Gastrocnemius medialis (tissue), 4 donors: ENCODE measurements around the gene RUNX1. TPM values are rescaled to one million over a fixed set of nuclear protein-coding genes. Genes with fewer than 3 reads are reported as not detected.

ENCODE experiments used
- ATAC-seq, 2 donors: fragments of 150-250 bp; one replicate each; pipeline ENCODE4 v1.9.1; 2016
- DNase-seq, 2 donors: peaks; one replicate each; pipeline ENCODE4 v3.0.0-alpha.2; 2019
- H3K27ac ChIP-seq, 4 donors: fragments of 200-600 bp; sonication (generic); 1 replicate in 1 of 4; 2 replicates in 3 of 4; pipeline ENCODE4 v1.5.1; 2016 to 2018; ENCODE audit warnings: mild to moderate bottlenecking in 2 of 4, moderate library complexity in 1 of 4
- H3K27me3 ChIP-seq, 3 donors: fragments of 200-600 bp; sonication (generic) in 2 of 3; 1 replicate in 1 of 3; 2 replicates in 2 of 3; pipeline versions ENCODE4 v1.5.1 to v1.6.0; 2016 to 2019; ENCODE audit warnings: mild to moderate bottlenecking in 1 of 3, moderate library complexity in 1 of 3
- H3K36me3 ChIP-seq, 2 donors: fragments of 200-600 bp; sonication (generic) in 1 of 2; one replicate each; pipeline ENCODE4 v1.5.1; 2017 to 2018
- H3K4me1 ChIP-seq, 2 donors: fragments of 200-600 bp; sonication (generic) in 1 of 2; one replicate each; pipeline ENCODE4 v1.5.1; 2016 to 2017; ENCODE audit warnings: mild to moderate bottlenecking in 2 of 2
- H3K4me3 ChIP-seq, 4 donors: fragments of 200-600 bp; sonication (generic) in 3 of 4; 1 replicate in 1 of 4; 2 replicates in 3 of 4; pipeline ENCODE4 v1.5.1; 2016 to 2019; ENCODE audit warnings: mild to moderate bottlenecking in 2 of 4
- H3K9me3 ChIP-seq, 3 donors: fragments of 200-600 bp; sonication (generic) in 2 of 3; 1 replicate in 1 of 3; 2 replicates in 2 of 3; pipeline ENCODE4 v1.5.1; 2016 to 2019
- CTCF ChIP-seq, 5 experiments: fragments of 450-650 bp in 3 of 5; fragments of 200-600 bp in 2 of 5; sonication (generic) in 2 of 5; IDR thresholded peaks in 4 of 5; conservative IDR thresholded peaks in 1 of 5; 1 replicate in 4 of 5; 2 replicates in 1 of 5; pipeline ENCODE4 v1.5.1; 2016 to 2019; ENCODE audit warnings: antibody characterized with exemption in 5 of 5, mild to moderate bottlenecking in 3 of 5, moderate library complexity in 3 of 5
- POLR2A ChIP-seq, 2 donors: fragments of 450-650 bp; IDR thresholded peaks; one replicate each; pipeline ENCODE4 v1.6.1; 2017; ENCODE audit warnings: antibody characterized with exemption in 2 of 2, mild to moderate bottlenecking in 2 of 2, moderate library complexity in 2 of 2
- in situ Hi-C, 4 donors: fragments of 200-750 bp; cut with MboI; loops; one replicate each; pipeline versions ENCODE4 v1.15.0 to v1.8.0; 2017; ENCODE audit warnings: low sequenced_read_pairs in 4 of 4
- intact Hi-C: fragments of 100-400 bp; cut with DNase I; formaldehyde crosslinking; loops from one replicate; pipeline ENCODE4 v1.15.1; 2023; ENCODE audit warnings: low total_unique reads
- total RNA-seq, 4 donors: library from RNA; depleted of rRNA; stranded (reverse); fragments of >200 nt; gene quantifications; one replicate each; pipeline versions ENCODE4 v1.1.0 to v1.2.3, GENCODE V29; 2016

Gene RUNX1
- total RNA-seq, 4 donors from 2014 or later, result 8.0 to 20.9 (median 10.6) TPM

- no peaks in the 10 kb centered on the region for H3K36me3 ChIP-seq
- DNase-seq, result no peak
- TF ChIP-seq CTCF (IDR thresholded peaks at IDR 0.05 in 4 of 5, conservative IDR thresholded peaks at IDR 0.05 in 1 of 5) (no peak), POLR2A (IDR thresholded peaks at IDR 0.05) (no peak)
- peaks cover 41 to 61% of the 10 kb centered on the region in 2 donors for H3K4me1 ChIP-seq
- no peaks in the 10 kb centered on the region for H3K27me3 ChIP-seq
- intact Hi-C loops, result no loop called here
- H3K4me3 ChIP-seq, result no peak overlapping the region
- in situ Hi-C loops, result no loop called here
- no peaks in the 10 kb centered on the region for H3K9me3 ChIP-seq
- no peak for ATAC-seq
- peak overlapping the region in 3 of 4 donors; percentile 35 to 85 (median 36) for H3K27ac ChIP-seq
These were observed 208.4 kb downstream of the RUNX1 start for GRCh38 chr21:34840693-34841092.

DNA sequence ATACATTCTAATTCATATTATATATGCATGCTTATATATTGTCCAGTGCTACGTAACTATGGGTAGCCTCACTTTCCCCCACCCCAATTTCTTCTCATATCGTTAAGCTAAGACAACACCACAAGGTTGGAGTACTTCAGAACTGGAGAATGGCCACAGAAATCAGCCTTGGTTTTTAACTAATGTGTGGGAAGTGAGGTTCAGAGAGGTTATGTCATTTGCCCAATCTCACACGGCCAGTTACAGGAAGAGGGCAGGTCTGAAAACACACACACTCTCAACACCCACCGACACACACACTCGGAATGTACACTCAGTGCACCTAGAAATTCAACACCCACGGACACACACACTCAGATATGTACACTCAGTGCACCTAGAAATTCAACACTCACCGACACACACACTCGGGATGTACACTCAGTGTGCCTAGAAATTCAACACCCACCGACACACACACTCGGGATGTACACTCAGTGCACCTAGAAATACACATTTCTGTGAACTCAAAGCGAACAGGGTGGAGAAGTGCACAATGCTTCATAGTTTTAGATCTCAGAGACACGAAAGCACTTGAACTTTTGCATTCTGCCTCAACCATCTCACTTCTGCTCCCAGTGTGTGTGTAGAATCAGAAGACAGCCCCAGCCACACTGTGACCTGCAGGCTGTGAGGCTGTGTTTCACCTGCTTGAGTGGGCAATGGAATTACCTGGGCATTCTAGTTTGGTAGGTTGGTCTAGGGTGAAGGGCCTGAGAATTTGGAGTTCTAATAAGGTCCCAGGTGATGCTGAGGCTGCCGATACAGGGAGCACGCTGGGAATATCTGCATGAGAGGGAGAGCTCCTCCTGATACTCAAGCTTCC lies 209.9 kb downstream of the RUNX1 start:
- Histone ChIP-seq H3K27me3 (no peaks in the 10 kb centered on the region), H3K36me3 (peaks cover 0 to 8% of the 10 kb centered on the region in 2 donors), H3K4me1 (peaks cover 32 to 52% of the 10 kb centered on the region in 2 donors), H3K4me3 (no peak overlapping the region), H3K27ac (peak overlapping the region in 2 of 4 donors; percentile 81 to 85), H3K9me3 (no peaks in the 10 kb centered on the region)
- TF ChIP-seq CTCF (IDR thresholded peaks at IDR 0.05 in 4 of 5, conservative IDR thresholded peaks at IDR 0.05 in 1 of 5) (no peak), POLR2A (IDR thresholded peaks at IDR 0.05) (no peak)
- intact Hi-C loops (no loop called here), in situ Hi-C loops (no loop called here)
- no peak for ATAC-seq
- no peak for DNase-seq

- intact Hi-C loops (no loop called here), in situ Hi-C loops (no loop called here)
- no peaks in the 10 kb centered on the region for H3K27me3 ChIP-seq
- H3K4me3 ChIP-seq, result peak overlapping the region in 1 of 4 donors; percentile 7
- TF ChIP-seq POLR2A (IDR thresholded peaks at IDR 0.05), result no peak
- TF ChIP-seq CTCF (IDR thresholded peaks at IDR 0.05 in 4 of 5, conservative IDR thresholded peaks at IDR 0.05 in 1 of 5), result no peak
- no peaks in the 10 kb centered on the region for H3K9me3 ChIP-seq
- DNase-seq (no peak), ATAC-seq (no peak)
- H3K27ac ChIP-seq, result peak overlapping the region; percentile 51 to 81 (median 79)
- peaks cover 14 to 39% of the 10 kb centered on the region in 2 donors for H3K4me1 ChIP-seq
- H3K36me3 ChIP-seq, result peaks cover 0 to 25% of the 10 kb centered on the region in 2 donors
These were observed 212.1 kb downstream of the RUNX1 start for GRCh38 chr21:34836933-34837505.

DNA sequence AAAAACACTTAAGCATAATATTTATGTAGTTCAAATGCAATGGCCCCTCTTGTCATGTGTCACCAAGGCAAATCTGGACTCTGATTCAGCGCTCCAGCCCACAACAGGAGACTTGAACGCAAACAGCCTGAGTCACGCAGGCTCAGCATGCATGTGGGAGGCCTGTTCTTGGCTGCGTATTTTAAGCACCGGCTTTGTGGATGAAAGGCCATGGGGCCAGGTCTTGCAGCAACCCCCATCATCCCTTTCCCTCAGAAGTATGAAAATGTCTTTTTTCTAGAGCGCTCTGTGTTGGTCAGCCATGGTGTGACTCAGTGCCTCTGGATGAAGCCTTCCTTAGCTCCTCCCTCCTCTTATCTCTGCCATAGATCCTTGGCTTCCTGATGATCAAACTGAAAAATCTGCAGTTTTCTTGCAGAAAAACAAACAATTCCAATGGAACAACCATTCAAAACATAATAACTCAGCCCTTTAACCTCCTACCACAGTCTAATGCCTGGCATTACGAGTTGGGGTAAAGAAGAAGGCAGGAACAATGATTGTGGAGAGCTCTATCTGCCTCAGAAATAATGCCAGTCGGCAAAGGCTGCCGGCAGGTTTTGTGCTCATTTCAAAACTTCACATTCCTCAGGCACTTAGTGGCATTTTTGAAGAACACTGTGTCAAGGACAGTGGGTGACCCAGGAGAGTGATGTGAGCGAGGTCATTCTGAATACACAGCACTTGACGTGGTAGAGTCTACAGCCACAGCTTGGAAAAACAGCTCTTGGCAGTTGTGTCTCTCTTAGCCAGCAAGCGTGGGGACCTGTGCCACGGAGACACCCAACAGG lies 212.8 kb downstream of the RUNX1 start:
- intact Hi-C loops (no loop called here), in situ Hi-C loops (no loop called here)
- DNase-seq (peak; percentile 84 to 93), ATAC-seq (peak; percentile 91 to 94)
- TF ChIP-seq POLR2A (IDR thresholded peaks at IDR 0.05) (no peak), CTCF (IDR thresholded peaks at IDR 0.05 in 4 of 5, conservative IDR thresholded peaks at IDR 0.05 in 1 of 5) (no peak)
- H3K9me3 ChIP-seq, result no peaks in the 10 kb centered on the region
- peak overlapping the region; percentile 51 to 81 (median 79) for H3K27ac ChIP-seq
- no peaks in the 10 kb centered on the region for H3K27me3 ChIP-seq
- H3K36me3 ChIP-seq, result peaks cover 0 to 25% of the 10 kb centered on the region in 2 donors
- H3K4me3 ChIP-seq, result peak overlapping the region in 1 of 4 donors; percentile 7
- H3K4me1 ChIP-seq, result peaks cover 14 to 32% of the 10 kb centered on the region in 2 donors
